Progenitor cell of endocrine pancreas (in vitro differentiated cells): ENCODE data around the gene ANG. TPM values are rescaled to one million over a fixed set of nuclear protein-coding genes. Genes with fewer than 3 reads are reported as not detected.
A peak's percentile ranks its signal among the peaks of the same experiment; 100 is the strongest.

Experiments
- DNase-seq: peaks from one replicate; pipeline ENCODE4 v3.0.0; 2021; ENCODE audit warnings: low spot score; ENCODE audit not compliant: unreplicated experiment
- H3K27ac Mint-ChIP-seq: 2 replicates; pipeline ENCODE4 v1.8.0; 2021; ENCODE audit warnings: mild to moderate bottlenecking, moderate library complexity, mixed read lengths
- H3K27me3 Mint-ChIP-seq: 2 replicates; pipeline ENCODE4 v1.8.0; 2021; ENCODE audit warnings: mixed read lengths
- H3K36me3 Mint-ChIP-seq: 2 replicates; pipeline ENCODE4 v1.8.0; 2022; ENCODE audit warnings: mixed read lengths; ENCODE audit not compliant: insufficient read depth
- H3K4me1 Mint-ChIP-seq: 2 replicates; pipeline ENCODE4 v1.8.0; 2021; ENCODE audit warnings: low read depth, mixed read lengths
- H3K4me3 Mint-ChIP-seq: 2 replicates; pipeline ENCODE4 v1.8.0; 2021; ENCODE audit warnings: low read depth, mild to moderate bottlenecking, moderate library complexity, mixed read lengths
- H3K9me3 Mint-ChIP-seq: 2 replicates; pipeline ENCODE4 v1.8.0; 2021; ENCODE audit warnings: low read depth, mixed read lengths
- CTCF ChIP-seq: fragments of 200-600 bp; sonication (generic); IDR thresholded peaks from one replicate; pipeline ENCODE4 v1.5.0; 2021; ENCODE audit warnings: antibody characterized with exemption, mild to moderate bottlenecking; ENCODE audit not compliant: unreplicated experiment
- total RNA-seq: library from RNA; stranded (reverse); gene quantifications from 2 replicates; pipeline ENCODE4 v1.2.1, GENCODE V29; 2021

Gene ANG
- total RNA-seq, 1 donor from 2014 or later: 8.0 TPM

- peaks cover 20% of the 10 kb centered on the region for H3K4me1 Mint-ChIP-seq
- H3K4me3 Mint-ChIP-seq: no peak overlapping the region
- DNase-seq: no peak
- H3K27ac Mint-ChIP-seq: no peak overlapping the region
- TF ChIP-seq CTCF: no peak
- H3K36me3 Mint-ChIP-seq: no peaks in the 10 kb centered on the region
- peaks cover 7% of the 10 kb centered on the region for H3K27me3 Mint-ChIP-seq
- no peaks in the 10 kb centered on the region for H3K9me3 Mint-ChIP-seq
Observed at GRCh38 chr14:20680363-20680762, 8.2 kb upstream of the ANG start.

- H3K9me3 Mint-ChIP-seq: no peaks in the 10 kb centered on the region
- H3K4me1 Mint-ChIP-seq: peaks cover 20% of the 10 kb centered on the region
- no peak overlapping the region for H3K27ac Mint-ChIP-seq
- DNase-seq: no peak
- H3K27me3 Mint-ChIP-seq: peaks cover 7% of the 10 kb centered on the region
- no peak for TF ChIP-seq CTCF
- H3K4me3 Mint-ChIP-seq: no peak overlapping the region
- H3K36me3 Mint-ChIP-seq: no peaks in the 10 kb centered on the region
Observed at GRCh38 chr14:20680843-20681347, 7.7 kb upstream of the ANG start.

GRCh38 chr14:20681348-20682126 is 7.0 kb upstream of the ANG start:
- DNase-seq: peak; percentile 83
- H3K4me3 Mint-ChIP-seq: no peak overlapping the region
- H3K4me1 Mint-ChIP-seq: peaks cover 26% of the 10 kb centered on the region
- peaks cover 2% of the 10 kb centered on the region for H3K27me3 Mint-ChIP-seq
- H3K27ac Mint-ChIP-seq: no peak overlapping the region
- TF ChIP-seq CTCF: no peak
- H3K36me3 Mint-ChIP-seq: no peaks in the 10 kb centered on the region
- no peaks in the 10 kb centered on the region for H3K9me3 Mint-ChIP-seq

- Mint-ChIP-seq H3K9me3 (no peaks in the 10 kb centered on the region), H3K4me3 (no peak overlapping the region), H3K27ac (no peak overlapping the region), H3K36me3 (no peaks in the 10 kb centered on the region), H3K27me3 (no peaks in the 10 kb centered on the region), H3K4me1 (peaks cover 32% of the 10 kb centered on the region)
- no peak for TF ChIP-seq CTCF
- DNase-seq: no peak
Observed at GRCh38 chr14:20682127-20682434, 6.5 kb upstream of the ANG start.

GRCh38 chr14:20682435-20683124 is 6.0 kb upstream of the ANG start:
- Mint-ChIP-seq H3K27me3 (no peaks in the 10 kb centered on the region), H3K4me3 (no peak overlapping the region), H3K36me3 (no peaks in the 10 kb centered on the region), H3K9me3 (no peaks in the 10 kb centered on the region), H3K27ac (no peak overlapping the region), H3K4me1 (peaks cover 37% of the 10 kb centered on the region)
- TF ChIP-seq CTCF: no peak
- peak; percentile 53 for DNase-seq
